Stomach (tissue), 4 donors: ENCODE data around the gene MTG1.

Source experiments
- EP300 ChIP-seq: sonication (generic); formaldehyde crosslinking; IDR thresholded peaks from one replicate; pipeline ENCODE4 v1.6.1; 2017; ENCODE audit warnings: antibody characterized with exemption
- POLR2A ChIP-seq, 4 donors: fragments of 450-650 bp; IDR thresholded peaks; one replicate each; pipeline ENCODE4 v1.6.1; 2016; ENCODE audit warnings: antibody characterized with exemption in 4 of 4, control low read depth in 2 of 4, mild to moderate bottlenecking in 1 of 4, moderate library complexity in 1 of 4
- POLR2AphosphoS5 ChIP-seq, 3 donors: sonication (generic); formaldehyde crosslinking; IDR thresholded peaks; one replicate each; pipeline ENCODE4 v1.6.1; 2016; ENCODE audit warnings: antibody characterized with exemption in 3 of 3
- TF ChIP-seq, protein P1 (sequence below), 7 experiments: fragments of 450-650 bp in 4 of 7; fragments of 200-600 bp in 3 of 7; sonication (generic) in 3 of 7; IDR thresholded peaks; one replicate each; pipeline ENCODE4 v1.5.1; 2016 to 2019; ENCODE audit warnings: antibody characterized with exemption in 7 of 7, control low read depth in 2 of 7, mild to moderate bottlenecking in 1 of 7

DNA sequence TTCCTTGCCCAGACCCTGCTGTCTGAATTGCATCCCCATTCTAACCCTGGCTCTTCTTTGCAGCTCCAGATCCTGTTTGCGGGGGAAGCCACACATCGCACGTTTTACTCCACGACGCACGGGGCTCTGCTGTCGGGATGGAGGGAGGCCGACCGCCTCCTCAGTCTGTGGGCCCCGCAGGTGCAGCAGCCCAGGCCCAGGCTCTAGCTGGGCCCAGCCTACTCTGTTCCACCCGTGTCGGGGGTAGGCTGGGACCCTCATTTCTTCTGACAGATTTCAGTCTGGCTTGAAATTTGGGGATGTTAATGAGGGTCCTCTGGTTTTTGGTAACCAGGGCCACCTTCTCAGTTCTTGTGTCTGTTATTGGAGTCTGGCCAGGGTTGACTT, 2.7 kb upstream of the MTG1 start:
- TF ChIP-seq, protein P1, sequence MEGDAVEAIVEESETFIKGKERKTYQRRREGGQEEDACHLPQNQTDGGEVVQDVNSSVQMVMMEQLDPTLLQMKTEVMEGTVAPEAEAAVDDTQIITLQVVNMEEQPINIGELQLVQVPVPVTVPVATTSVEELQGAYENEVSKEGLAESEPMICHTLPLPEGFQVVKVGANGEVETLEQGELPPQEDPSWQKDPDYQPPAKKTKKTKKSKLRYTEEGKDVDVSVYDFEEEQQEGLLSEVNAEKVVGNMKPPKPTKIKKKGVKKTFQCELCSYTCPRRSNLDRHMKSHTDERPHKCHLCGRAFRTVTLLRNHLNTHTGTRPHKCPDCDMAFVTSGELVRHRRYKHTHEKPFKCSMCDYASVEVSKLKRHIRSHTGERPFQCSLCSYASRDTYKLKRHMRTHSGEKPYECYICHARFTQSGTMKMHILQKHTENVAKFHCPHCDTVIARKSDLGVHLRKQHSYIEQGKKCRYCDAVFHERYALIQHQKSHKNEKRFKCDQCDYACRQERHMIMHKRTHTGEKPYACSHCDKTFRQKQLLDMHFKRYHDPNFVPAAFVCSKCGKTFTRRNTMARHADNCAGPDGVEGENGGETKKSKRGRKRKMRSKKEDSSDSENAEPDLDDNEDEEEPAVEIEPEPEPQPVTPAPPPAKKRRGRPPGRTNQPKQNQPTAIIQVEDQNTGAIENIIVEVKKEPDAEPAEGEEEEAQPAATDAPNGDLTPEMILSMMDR (IDR thresholded peaks at IDR 0.05): no peak
- no peak for TF ChIP-seq POLR2AphosphoS5 (IDR thresholded peaks at IDR 0.05)
- no peak for TF ChIP-seq EP300
- no peak for TF ChIP-seq POLR2A (IDR thresholded peaks at IDR 0.05)
